Measurements from ENCODE around the gene HMBS.

- no peak for TF ChIP-seq EZH2 (IDR thresholded peaks at IDR 0.05; ENCODE audit: borderline replicate concordance)
- no peak for TF ChIP-seq CTCF (IDR thresholded peaks at IDR 0.05; ENCODE audit: poor library complexity)
- no peak for TF ChIP-seq EZH2phosphoT487 (IDR thresholded peaks at IDR 0.05; ENCODE audit: low read depth, severe bottlenecking, unreplicated experiment)
These were observed 23.6 kb downstream of the HMBS start for GRCh38 chr11:119108146-119108856.
